ENCODE measurements around the gene RASSF4.

DNA sequence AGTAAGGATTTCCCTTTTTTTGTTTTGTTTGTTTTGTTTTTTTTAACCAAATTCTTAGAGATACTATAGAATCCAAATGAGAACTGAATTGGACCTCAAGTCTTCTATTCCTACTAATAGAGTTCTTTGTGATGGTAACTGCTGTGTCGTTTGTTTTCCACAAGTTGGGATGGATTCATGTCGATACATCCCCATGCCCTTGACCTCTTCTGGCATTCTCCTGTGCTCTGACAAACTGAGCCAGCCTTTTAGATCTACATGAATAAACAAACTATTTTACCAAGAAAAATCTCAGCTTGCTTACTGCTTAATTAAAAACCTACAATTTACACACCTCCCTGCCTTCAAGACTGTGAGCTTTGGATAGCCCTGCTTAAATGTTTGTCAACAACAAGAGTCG lies 45.1 kb downstream of the RASSF4 start:
- TF ChIP-seq, protein P1, sequence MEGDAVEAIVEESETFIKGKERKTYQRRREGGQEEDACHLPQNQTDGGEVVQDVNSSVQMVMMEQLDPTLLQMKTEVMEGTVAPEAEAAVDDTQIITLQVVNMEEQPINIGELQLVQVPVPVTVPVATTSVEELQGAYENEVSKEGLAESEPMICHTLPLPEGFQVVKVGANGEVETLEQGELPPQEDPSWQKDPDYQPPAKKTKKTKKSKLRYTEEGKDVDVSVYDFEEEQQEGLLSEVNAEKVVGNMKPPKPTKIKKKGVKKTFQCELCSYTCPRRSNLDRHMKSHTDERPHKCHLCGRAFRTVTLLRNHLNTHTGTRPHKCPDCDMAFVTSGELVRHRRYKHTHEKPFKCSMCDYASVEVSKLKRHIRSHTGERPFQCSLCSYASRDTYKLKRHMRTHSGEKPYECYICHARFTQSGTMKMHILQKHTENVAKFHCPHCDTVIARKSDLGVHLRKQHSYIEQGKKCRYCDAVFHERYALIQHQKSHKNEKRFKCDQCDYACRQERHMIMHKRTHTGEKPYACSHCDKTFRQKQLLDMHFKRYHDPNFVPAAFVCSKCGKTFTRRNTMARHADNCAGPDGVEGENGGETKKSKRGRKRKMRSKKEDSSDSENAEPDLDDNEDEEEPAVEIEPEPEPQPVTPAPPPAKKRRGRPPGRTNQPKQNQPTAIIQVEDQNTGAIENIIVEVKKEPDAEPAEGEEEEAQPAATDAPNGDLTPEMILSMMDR (IDR thresholded peaks at IDR 0.05; ENCODE audit: low read depth, low read length, missing input control) = no peak
- TF ChIP-seq FOXA1 (IDR thresholded peaks at IDR 0.05) (no peak), RXRA (IDR thresholded peaks at IDR 0.05) (no peak), TAF1 (conservative IDR thresholded peaks at IDR 0.05) (no peak)
- TF ChIP-seq, protein P2, sequence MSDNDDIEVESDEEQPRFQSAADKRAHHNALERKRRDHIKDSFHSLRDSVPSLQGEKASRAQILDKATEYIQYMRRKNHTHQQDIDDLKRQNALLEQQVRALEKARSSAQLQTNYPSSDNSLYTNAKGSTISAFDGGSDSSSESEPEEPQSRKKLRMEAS (IDR thresholded peaks at IDR 0.05) = no peak
- TF ChIP-seq, protein P3, sequence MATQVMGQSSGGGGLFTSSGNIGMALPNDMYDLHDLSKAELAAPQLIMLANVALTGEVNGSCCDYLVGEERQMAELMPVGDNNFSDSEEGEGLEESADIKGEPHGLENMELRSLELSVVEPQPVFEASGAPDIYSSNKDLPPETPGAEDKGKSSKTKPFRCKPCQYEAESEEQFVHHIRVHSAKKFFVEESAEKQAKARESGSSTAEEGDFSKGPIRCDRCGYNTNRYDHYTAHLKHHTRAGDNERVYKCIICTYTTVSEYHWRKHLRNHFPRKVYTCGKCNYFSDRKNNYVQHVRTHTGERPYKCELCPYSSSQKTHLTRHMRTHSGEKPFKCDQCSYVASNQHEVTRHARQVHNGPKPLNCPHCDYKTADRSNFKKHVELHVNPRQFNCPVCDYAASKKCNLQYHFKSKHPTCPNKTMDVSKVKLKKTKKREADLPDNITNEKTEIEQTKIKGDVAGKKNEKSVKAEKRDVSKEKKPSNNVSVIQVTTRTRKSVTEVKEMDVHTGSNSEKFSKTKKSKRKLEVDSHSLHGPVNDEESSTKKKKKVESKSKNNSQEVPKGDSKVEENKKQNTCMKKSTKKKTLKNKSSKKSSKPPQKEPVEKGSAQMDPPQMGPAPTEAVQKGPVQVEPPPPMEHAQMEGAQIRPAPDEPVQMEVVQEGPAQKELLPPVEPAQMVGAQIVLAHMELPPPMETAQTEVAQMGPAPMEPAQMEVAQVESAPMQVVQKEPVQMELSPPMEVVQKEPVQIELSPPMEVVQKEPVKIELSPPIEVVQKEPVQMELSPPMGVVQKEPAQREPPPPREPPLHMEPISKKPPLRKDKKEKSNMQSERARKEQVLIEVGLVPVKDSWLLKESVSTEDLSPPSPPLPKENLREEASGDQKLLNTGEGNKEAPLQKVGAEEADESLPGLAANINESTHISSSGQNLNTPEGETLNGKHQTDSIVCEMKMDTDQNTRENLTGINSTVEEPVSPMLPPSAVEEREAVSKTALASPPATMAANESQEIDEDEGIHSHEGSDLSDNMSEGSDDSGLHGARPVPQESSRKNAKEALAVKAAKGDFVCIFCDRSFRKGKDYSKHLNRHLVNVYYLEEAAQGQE (IDR thresholded peaks at IDR 0.05) = no peak
- TF ChIP-seq, protein P4, sequence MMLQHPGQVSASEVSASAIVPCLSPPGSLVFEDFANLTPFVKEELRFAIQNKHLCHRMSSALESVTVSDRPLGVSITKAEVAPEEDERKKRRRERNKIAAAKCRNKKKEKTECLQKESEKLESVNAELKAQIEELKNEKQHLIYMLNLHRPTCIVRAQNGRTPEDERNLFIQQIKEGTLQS (IDR thresholded peaks at IDR 0.05) = no peak
- TF ChIP-seq, protein P5, sequence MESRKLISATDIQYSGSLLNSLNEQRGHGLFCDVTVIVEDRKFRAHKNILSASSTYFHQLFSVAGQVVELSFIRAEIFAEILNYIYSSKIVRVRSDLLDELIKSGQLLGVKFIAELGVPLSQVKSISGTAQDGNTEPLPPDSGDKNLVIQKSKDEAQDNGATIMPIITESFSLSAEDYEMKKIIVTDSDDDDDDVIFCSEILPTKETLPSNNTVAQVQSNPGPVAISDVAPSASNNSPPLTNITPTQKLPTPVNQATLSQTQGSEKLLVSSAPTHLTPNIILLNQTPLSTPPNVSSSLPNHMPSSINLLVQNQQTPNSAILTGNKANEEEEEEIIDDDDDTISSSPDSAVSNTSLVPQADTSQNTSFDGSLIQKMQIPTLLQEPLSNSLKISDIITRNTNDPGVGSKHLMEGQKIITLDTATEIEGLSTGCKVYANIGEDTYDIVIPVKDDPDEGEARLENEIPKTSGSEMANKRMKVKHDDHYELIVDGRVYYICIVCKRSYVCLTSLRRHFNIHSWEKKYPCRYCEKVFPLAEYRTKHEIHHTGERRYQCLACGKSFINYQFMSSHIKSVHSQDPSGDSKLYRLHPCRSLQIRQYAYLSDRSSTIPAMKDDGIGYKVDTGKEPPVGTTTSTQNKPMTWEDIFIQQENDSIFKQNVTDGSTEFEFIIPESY (IDR thresholded peaks at IDR 0.05) = no peak
